Measurements from ENCODE around the gene NRG3. TPM values are rescaled to one million over a fixed set of nuclear protein-coding genes. Genes with fewer than 3 reads are reported as not detected.

NRG3 gene
- total RNA-seq, 1 experiment from 2014 or later: 0.08 TPM

DNA sequence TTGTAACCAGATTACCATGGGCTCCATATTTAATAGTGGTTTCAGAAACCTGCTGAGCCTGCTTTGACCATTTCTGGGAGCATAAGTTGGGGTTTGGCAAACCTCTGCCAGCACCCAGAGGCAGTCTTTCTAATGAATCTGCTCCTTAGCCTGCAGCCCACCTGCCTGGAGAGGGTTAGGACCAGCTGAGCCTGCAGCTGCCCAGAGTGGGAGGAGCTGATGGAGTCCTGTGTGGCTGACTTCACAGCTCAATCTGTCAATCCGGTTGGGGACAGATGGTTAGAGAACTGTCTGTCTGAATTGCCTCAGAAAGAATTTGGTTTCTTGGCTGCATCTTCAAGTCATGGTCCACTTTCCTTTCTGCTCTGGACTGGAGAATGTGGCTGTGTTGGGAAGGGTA is 444.6 kb downstream of the NRG3 start:
- BruUV-seq (replicated peaks): no TSS peak
- no peaks in the 10 kb centered on the region for H3K36me3 ChIP-seq (ENCODE audit: control insufficient read depth, insufficient read depth, low read length)
- H3K27ac ChIP-seq (ENCODE audit: low read length): no peak overlapping the region
- H3K4me3 ChIP-seq (ENCODE audit: low read depth in 2 of 2, low read length in 2 of 2): no peak overlapping the region
- H3K9me3 ChIP-seq (ENCODE audit: control insufficient read depth, insufficient read depth, low read depth, low read length): no peaks in the 10 kb centered on the region
- no peaks in the 10 kb centered on the region for H3K27me3 ChIP-seq (ENCODE audit: control insufficient read depth, insufficient read depth, low read length)
- intact Hi-C loops (cut with micrococcal nuclease; ENCODE audit: unreplicated experiment): no loop called here
- no peaks in the 10 kb centered on the region for H3K4me1 ChIP-seq (ENCODE audit: control insufficient read depth, insufficient read depth, low read length)
- DNase-seq (ENCODE audit: low read depth, low spot score) (no peak), ATAC-seq (no peak)
- CTCF ChIA-PET: no interaction called here
- TF ChIP-seq, protein P1, sequence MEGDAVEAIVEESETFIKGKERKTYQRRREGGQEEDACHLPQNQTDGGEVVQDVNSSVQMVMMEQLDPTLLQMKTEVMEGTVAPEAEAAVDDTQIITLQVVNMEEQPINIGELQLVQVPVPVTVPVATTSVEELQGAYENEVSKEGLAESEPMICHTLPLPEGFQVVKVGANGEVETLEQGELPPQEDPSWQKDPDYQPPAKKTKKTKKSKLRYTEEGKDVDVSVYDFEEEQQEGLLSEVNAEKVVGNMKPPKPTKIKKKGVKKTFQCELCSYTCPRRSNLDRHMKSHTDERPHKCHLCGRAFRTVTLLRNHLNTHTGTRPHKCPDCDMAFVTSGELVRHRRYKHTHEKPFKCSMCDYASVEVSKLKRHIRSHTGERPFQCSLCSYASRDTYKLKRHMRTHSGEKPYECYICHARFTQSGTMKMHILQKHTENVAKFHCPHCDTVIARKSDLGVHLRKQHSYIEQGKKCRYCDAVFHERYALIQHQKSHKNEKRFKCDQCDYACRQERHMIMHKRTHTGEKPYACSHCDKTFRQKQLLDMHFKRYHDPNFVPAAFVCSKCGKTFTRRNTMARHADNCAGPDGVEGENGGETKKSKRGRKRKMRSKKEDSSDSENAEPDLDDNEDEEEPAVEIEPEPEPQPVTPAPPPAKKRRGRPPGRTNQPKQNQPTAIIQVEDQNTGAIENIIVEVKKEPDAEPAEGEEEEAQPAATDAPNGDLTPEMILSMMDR (IDR thresholded peaks at IDR 0.05): no peak
- TF ChIP-seq TCF7L2 (IDR thresholded peaks at IDR 0.05; ENCODE audit: low read depth, low read length) (no peak), SIN3A (IDR thresholded peaks at IDR 0.05; ENCODE audit: borderline replicate concordance, insufficient read depth, low read depth, low read length) (no peak), POLR2AphosphoS5 (IDR thresholded peaks at IDR 0.05; ENCODE audit: low read depth, low read length) (no peak)
- TF ChIP-seq, protein P2, sequence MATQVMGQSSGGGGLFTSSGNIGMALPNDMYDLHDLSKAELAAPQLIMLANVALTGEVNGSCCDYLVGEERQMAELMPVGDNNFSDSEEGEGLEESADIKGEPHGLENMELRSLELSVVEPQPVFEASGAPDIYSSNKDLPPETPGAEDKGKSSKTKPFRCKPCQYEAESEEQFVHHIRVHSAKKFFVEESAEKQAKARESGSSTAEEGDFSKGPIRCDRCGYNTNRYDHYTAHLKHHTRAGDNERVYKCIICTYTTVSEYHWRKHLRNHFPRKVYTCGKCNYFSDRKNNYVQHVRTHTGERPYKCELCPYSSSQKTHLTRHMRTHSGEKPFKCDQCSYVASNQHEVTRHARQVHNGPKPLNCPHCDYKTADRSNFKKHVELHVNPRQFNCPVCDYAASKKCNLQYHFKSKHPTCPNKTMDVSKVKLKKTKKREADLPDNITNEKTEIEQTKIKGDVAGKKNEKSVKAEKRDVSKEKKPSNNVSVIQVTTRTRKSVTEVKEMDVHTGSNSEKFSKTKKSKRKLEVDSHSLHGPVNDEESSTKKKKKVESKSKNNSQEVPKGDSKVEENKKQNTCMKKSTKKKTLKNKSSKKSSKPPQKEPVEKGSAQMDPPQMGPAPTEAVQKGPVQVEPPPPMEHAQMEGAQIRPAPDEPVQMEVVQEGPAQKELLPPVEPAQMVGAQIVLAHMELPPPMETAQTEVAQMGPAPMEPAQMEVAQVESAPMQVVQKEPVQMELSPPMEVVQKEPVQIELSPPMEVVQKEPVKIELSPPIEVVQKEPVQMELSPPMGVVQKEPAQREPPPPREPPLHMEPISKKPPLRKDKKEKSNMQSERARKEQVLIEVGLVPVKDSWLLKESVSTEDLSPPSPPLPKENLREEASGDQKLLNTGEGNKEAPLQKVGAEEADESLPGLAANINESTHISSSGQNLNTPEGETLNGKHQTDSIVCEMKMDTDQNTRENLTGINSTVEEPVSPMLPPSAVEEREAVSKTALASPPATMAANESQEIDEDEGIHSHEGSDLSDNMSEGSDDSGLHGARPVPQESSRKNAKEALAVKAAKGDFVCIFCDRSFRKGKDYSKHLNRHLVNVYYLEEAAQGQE (IDR thresholded peaks at IDR 0.05; ENCODE audit: insufficient read depth in 1 of 2, low read depth in 2 of 2, low read length in 1 of 2): no peak
- in situ Hi-C loops (cut with HindIII; ENCODE audit: low pct_unique_long_range_greater_than_20kb, low sequenced_read_pairs): no loop called here
- POLR2A ChIA-PET: no interaction called here

DNA sequence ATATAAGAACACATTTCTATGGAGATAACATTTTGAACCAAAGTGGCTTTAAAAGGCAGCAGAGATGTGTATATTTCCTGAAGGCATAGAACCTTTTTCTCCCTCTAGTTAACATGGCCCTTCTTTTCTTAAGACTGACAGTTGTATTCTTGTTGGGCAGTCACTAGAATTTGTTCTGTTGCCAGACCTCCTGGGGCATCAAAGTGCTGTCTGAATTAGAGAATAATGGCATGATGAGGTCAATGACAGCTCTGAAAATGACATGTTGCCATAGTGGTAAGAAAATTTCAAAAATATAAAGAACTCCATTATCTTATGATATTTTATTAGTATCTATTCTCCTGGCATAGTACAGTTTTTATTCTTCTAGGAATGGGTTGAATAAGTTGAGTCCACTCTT is 446.7 kb downstream of the NRG3 start:
- ATAC-seq (no peak), DNase-seq (ENCODE audit: low read depth, low spot score) (no peak)
- Histone ChIP-seq H3K4me1 (ENCODE audit: control insufficient read depth, insufficient read depth, low read length) (no peaks in the 10 kb centered on the region), H3K27ac (ENCODE audit: low read length) (no peak overlapping the region), H3K4me3 (ENCODE audit: low read depth in 2 of 2, low read length in 2 of 2) (no peak overlapping the region), H3K27me3 (ENCODE audit: control insufficient read depth, insufficient read depth, low read length) (no peaks in the 10 kb centered on the region), H3K9me3 (ENCODE audit: control insufficient read depth, insufficient read depth, low read depth, low read length) (no peaks in the 10 kb centered on the region), H3K36me3 (ENCODE audit: control insufficient read depth, insufficient read depth, low read length) (no peaks in the 10 kb centered on the region)
- TF ChIP-seq SIN3A (IDR thresholded peaks at IDR 0.05; ENCODE audit: borderline replicate concordance, insufficient read depth, low read depth, low read length) (no peak), TCF7L2 (IDR thresholded peaks at IDR 0.05; ENCODE audit: low read depth, low read length) (no peak), POLR2AphosphoS5 (IDR thresholded peaks at IDR 0.05; ENCODE audit: low read depth, low read length) (no peak)
- TF ChIP-seq, protein P1 (IDR thresholded peaks at IDR 0.05): no peak
- TF ChIP-seq, protein P2 (IDR thresholded peaks at IDR 0.05; ENCODE audit: insufficient read depth in 1 of 2, low read depth in 2 of 2, low read length in 1 of 2): no peak
- intact Hi-C loops (cut with micrococcal nuclease; ENCODE audit: unreplicated experiment): no loop called here
- ChIA-PET CTCF (no interaction called here), POLR2A (no interaction called here)
- in situ Hi-C loops (cut with HindIII; ENCODE audit: low pct_unique_long_range_greater_than_20kb, low sequenced_read_pairs): no loop called here
- no TSS peak for BruUV-seq (replicated peaks)

All from Panc1 (cell line).